HG03457 (cell line): Measurements from ENCODE around the gene IL34.
"Not testable (repeated sequence)": the region's sequence is repeated elsewhere in the genome, so short reads cannot be mapped to it uniquely, and the experiment has no call there.

Experiments used
- ATAC-seq: cut with Tn5 transposase; IDR thresholded peaks from one replicate; pipeline ENCODE4 v1.9.1; 2021; ENCODE audit warnings: moderate number of reproducible peaks; ENCODE audit not compliant: unreplicated experiment

Gene IL34

GRCh38 chr16:70646260-70647241 is at the start of gene IL34:
Gene IL34 (plus strand): TSS chr16:70646559. CDS start chr16:70646948, 389 bp downstream.
- ATAC-seq: no peak

GRCh38 chr16:70597135-70597835 is 49.1 kb upstream of the IL34 start:
- ATAC-seq: no peak

DNA sequence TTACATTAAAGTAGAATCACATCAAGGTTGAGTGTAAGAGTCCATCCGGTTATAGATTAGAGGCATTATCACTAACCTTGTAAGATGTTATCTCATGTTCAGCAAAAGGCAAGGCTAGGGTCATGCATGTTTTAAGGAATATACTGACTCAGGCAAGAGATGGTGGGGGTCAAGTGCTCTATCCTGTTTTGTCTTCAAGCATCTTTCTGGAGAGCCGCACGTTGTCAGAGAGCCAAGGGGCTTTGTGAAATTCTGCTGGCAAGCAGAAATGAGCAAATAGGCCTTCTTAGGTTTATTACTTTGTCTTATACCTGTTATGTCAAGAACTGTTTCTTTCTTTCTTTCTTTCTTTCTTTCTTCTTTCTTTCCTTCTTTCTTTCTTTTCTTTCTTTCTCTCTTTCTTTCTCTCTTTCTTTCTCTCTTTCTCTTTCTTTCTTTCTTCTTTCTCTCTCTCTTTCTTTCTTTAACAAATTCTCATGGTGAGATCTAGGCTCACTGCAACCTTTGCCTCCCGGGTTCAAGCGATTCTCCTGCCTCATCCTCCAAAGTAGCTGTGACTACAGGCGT is 47.3 kb upstream of the IL34 start:
- no peak for ATAC-seq

- ATAC-seq: no peak
These were observed 45.6 kb upstream of the IL34 start for GRCh38 chr16:70600730-70601129.

DNA sequence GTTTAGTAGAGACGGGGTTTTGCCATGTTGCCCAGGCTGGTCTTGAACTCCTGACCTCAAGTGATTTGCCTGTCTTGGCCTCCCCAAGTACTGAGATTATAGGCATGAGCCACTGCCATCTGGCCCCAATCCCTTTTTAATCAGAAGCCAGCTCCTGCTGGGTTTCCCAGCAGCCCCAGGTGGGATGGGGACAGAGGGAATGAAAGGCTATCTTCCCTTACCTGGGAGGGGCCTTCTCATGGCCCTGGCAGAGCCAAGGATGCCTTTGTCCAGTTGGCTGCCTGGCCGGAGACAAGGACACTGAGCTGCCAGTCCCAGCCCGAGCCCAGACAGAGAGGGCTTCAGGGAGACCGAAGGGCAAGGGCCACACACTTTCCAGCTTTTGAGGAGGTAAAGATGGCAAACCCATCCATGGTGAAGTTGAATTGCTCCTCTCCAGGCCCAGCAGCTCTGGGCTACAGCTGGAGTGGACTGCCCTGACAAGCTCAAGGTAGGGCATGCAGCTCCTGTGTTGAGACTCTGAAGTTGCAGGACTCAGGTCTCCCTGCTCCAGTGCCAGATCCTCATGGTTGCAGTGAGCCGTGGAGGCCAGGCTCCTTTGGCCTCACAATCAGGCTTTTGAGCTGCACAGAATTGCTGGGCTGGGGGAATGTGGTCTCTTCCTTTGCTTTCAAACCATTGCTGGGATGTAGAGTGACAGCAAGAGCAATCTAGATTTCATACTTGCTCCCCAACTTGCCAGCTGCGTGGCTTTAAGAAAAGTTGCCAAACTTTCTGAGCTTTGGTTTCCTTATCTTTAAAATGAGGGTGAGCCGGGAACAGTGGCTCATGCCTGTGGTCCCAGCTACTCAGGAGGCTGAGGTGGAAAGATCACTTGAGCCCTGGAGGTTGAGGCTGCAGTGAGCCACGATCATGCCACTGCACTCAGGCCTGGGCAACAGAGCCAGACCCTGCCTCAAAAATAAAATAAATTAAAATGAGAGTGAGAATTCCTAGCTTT is 44.5 kb upstream of the IL34 start:
- ATAC-seq: no peak

- no peak for ATAC-seq
These were observed 43.5 kb upstream of the IL34 start for GRCh38 chr16:70602831-70603230.

DNA sequence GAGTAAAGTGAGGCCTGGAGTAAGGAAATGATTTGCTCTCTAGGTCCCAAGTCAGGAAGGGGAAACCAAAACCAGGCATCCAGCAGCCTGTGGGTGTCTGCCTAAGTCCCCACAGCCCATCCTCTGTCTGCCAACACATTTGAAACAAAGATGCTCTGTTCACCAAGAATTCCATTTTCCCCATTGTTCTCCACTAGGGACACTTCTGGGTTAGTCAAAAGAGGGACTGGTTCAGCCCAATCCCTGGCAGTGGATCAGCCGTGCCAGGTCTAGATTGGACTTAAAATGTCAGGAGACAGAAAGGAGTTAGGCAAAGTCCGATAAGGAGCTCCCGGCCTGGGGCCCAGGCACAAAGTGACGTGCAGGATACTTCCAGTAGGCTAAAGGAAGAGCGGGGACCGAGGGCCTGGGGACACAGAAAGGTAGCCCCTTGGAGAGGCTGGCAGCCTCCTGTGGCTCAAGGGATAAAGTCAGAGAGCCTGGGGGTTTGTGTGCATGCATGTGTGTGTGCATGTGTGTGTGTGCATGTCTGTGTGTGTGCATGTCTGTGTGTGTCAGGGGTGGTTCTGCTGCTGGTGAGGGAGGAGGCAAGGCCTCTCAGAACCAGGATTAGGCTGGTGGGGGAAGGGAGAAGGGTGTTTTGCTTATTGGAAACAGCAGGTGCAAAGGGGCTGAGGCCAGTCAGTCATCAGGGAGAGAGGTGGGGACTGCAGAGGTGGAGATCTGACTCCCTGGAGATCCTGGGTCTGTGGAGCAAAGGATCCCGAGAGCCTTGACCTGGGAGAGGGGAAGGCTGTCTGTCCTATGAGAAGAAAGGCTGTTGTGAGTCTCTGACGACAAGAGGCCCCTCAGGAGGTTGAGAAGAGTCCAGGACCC is 41.7 kb upstream of the IL34 start:
- no peak for ATAC-seq

GRCh38 chr16:70605283-70605657 is 41.1 kb upstream of the IL34 start:
- no peak for ATAC-seq

DNA sequence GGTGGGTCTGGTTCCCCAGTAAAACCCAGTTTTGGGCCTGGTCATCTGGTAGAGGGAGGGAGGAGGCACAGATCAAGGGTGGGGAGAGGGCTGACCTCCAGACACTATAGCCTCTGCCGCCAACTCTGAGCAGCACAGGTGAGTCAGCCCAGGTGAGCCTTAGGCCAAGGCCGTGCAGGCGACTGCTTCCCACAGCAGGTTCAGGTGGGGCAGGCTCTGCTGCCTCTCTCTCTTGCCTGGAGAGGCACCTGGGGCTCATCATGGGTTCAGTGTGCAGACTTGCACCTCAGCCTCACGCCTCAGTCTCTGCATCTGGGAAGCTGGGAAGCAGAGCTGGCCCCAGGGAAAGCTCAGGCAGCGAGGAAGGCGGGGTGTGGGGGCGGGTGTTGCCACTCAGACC is 37.8 kb upstream of the IL34 start:
- ATAC-seq: no peak

- no peak for ATAC-seq
These were observed 35.8 kb upstream of the IL34 start for GRCh38 chr16:70610273-70611223.

- ATAC-seq: no peak
These were observed 35.1 kb upstream of the IL34 start for GRCh38 chr16:70611224-70611598.

GRCh38 chr16:70611785-70612303 is 34.5 kb upstream of the IL34 start:
- no peak for ATAC-seq

GRCh38 chr16:70612931-70613330 is 33.4 kb upstream of the IL34 start:
- no peak for ATAC-seq

DNA sequence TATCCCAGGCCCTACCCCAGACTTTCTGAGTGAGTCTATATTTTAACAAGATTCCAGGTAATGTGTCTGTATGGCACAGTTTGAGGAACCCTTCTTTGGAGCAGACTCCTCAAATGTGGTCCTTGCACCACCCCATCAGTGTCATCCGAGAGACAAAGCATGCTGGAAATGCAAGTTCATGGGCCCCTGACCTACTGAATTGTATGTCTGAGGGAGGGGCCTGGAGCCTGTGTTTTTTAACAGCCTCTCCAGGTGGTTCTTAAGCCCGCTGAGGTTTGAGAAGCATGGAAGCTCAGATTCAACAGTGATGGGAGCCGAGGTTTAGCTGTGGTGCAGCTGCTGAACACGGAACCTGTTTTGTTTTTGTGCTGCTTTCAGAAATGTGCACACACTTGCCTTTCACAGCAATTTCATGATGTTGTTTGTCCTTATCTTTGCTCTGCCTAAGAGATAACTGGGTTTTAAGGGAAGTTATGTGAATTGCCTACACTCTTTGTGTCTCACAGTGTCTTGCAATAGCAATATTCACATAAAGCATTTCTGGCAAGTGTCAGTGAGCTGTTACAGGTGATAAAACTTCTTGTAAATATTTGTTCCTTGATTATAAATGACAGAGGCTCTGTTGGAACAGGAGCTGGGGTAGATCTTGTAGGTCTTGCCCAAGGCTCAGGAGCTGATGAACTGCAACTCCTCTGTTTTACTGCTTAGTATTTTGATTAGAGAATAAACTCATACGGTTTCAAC is 32.0 kb upstream of the IL34 start:
- no peak for ATAC-seq

DNA sequence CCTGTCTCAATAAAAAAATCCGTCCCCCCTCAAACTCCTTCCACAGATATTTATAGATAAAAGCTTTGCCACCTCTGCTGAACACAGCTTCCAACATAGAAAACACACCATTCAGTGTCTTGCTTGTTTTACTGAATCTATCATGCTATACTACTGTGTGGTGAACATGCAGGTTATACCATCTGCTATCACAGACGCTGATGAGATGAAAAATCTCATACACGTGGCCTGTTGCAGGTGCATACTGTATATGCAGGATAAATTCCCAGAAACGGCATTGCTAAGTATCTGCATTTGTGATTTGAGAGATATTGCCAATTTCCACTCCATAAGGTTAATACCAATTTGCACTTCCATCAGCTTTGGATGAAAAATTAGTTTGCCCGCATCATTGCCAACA is 30.4 kb upstream of the IL34 start:
- no peak for ATAC-seq

- ATAC-seq: not testable (repeated sequence)
These were observed 24.5 kb upstream of the IL34 start for GRCh38 chr16:70621864-70622263.

DNA sequence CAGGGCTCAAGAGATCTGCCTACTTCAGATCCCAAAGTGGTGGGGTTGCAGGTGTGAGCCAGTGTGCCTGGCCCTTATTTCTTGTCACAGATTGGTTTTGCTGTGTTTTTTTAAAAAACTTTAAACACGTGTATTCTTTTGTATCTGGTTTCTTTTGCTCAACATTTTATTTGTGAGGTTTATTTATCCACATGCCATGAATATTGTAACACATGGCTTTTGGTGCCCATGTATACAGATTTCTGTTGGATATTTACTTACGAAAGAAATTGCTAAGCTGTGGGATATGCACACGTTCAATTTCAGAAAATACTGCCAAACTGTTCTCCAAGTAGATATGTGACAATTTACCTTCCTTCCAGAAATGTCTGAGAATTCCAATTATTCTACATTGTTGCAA is 18.7 kb upstream of the IL34 start:
- ATAC-seq: no peak
